Fibroblast of skin of right quadriceps (primary cell): ENCODE data around the gene FGFR3.
"Not testable (repeated sequence)": the region's sequence is repeated elsewhere in the genome, so short reads cannot be mapped to it uniquely, and the experiment has no call there.

ENCODE experiments used
- DNase-seq: peaks from one replicate; pipeline ENCODE4 v3.0.0-alpha.2; 2013

FGFR3 gene

GRCh38 chr4:1821679-1822567 is 28.8 kb downstream of the FGFR3 start:
- DNase-seq: no peak

- DNase-seq: no peak
Measured at GRCh38 chr4:1822568-1823544, 29.8 kb downstream of the FGFR3 start.

- DNase-seq: no peak
Measured at GRCh38 chr4:1823545-1823932, 30.4 kb downstream of the FGFR3 start.

GRCh38 chr4:1824746-1825145 is 31.7 kb downstream of the FGFR3 start:
- DNase-seq: no peak

GRCh38 chr4:1825326-1825725 is 32.2 kb downstream of the FGFR3 start:
- no peak for DNase-seq

- no peak for DNase-seq
Measured at GRCh38 chr4:1826531-1827350, 33.6 kb downstream of the FGFR3 start.

- no peak for DNase-seq
Measured at GRCh38 chr4:1830234-1830633, 37.1 kb downstream of the FGFR3 start.

- DNase-seq: no peak
Measured at GRCh38 chr4:1830642-1831228, 37.6 kb downstream of the FGFR3 start.

GRCh38 chr4:1831331-1831730 is 38.2 kb downstream of the FGFR3 start:
- no peak for DNase-seq

GRCh38 chr4:1832690-1833089 is 39.6 kb downstream of the FGFR3 start:
- DNase-seq: no peak

GRCh38 chr4:1833307-1834046 is 40.4 kb downstream of the FGFR3 start:
- DNase-seq: no peak

- DNase-seq: no peak
Measured at GRCh38 chr4:1834047-1834775, 41.1 kb downstream of the FGFR3 start.

- not testable (repeated sequence) for DNase-seq
Measured at GRCh38 chr4:1835836-1836235, 42.7 kb downstream of the FGFR3 start.

GRCh38 chr4:1836650-1837049 is 43.6 kb downstream of the FGFR3 start:
- no peak for DNase-seq

GRCh38 chr4:1837069-1837468 is 44.0 kb downstream of the FGFR3 start:
- DNase-seq: no peak

- no peak for DNase-seq
Measured at GRCh38 chr4:1839282-1839681, 46.2 kb downstream of the FGFR3 start.

GRCh38 chr4:1841201-1841886 is 48.3 kb downstream of the FGFR3 start:
- DNase-seq: no peak

GRCh38 chr4:1841887-1842210 is 48.8 kb downstream of the FGFR3 start:
- no peak for DNase-seq

- DNase-seq: no peak
Measured at GRCh38 chr4:1842339-1842895, 49.3 kb downstream of the FGFR3 start.

GRCh38 chr4:1842993-1843448 is 49.9 kb downstream of the FGFR3 start:
- peak; percentile 81 for DNase-seq
